Activated CD8-positive, alpha-beta T cell treated with anti-CD3 and anti-CD28 coated beads for 36 hours (primary cell): Measurements from ENCODE around the gene GPR162. TPM values are rescaled to one million over a fixed set of nuclear protein-coding genes. Genes with fewer than 3 reads are reported as not detected.

Source experiments
- ATAC-seq: fragments of 200-7000 bp; cut with Tn5 transposase; one replicate; pipeline ENCODE4 v1.10.0; 2021; ENCODE audit warnings: mild to moderate bottlenecking, moderate library complexity
- CTCF ChIA-PET: fragments of 350-600 bp; sonication (Branson Sonifier 250); formaldehyde crosslinking; loops from one replicate; lab custom pipeline; 2021; ENCODE audit warnings: antibody characterized with exemption; lab: Charles Lee
- POLR2A ChIA-PET: fragments of 350-600 bp; sonication (Branson Sonifier 250); formaldehyde crosslinking; loops from one replicate; lab custom pipeline; 2021; ENCODE audit warnings: antibody characterized with exemption; lab: Charles Lee
- DNase-seq: peaks from one replicate; pipeline ENCODE4 v3.0.0-alpha.2; 2020
- H3K27ac Mint-ChIP-seq: one replicate; pipeline ENCODE4 v1.8.0; 2021; ENCODE audit warnings: mild to moderate bottlenecking, mixed read lengths
- H3K27me3 Mint-ChIP-seq: one replicate; pipeline ENCODE4 v1.8.0; 2021; ENCODE audit warnings: mixed read lengths
- H3K36me3 Mint-ChIP-seq: one replicate; pipeline ENCODE4 v1.8.0; 2021; ENCODE audit warnings: low read depth, mixed read lengths
- H3K4me1 Mint-ChIP-seq: one replicate; pipeline ENCODE4 v1.8.0; 2021; ENCODE audit warnings: low read depth, mixed read lengths
- H3K4me3 Mint-ChIP-seq: one replicate; pipeline ENCODE4 v1.8.0; 2021; ENCODE audit warnings: mild to moderate bottlenecking, moderate library complexity, mixed read lengths
- H3K9me3 Mint-ChIP-seq: one replicate; pipeline ENCODE4 v1.8.0; 2021; ENCODE audit warnings: mixed read lengths
- CTCF ChIP-seq: fragments of 200-600 bp; IDR thresholded peaks from one replicate; pipeline ENCODE4 v1.8.0; 2022; ENCODE audit warnings: antibody characterized with exemption, mild to moderate bottlenecking
- intact Hi-C: fragments of 100-400 bp; cut with micrococcal nuclease; formaldehyde crosslinking; loops from one replicate; pipeline ENCODE4 v1.10.0; 2022
- total RNA-seq, 2 experiments: library from RNA; stranded (reverse); gene quantifications; one replicate each; pipeline ENCODE4 v1.2.3, GENCODE V29; 2021

GPR162 gene
- total RNA-seq, 2 experiments from 2014 or later = 2.0 to 2.1 TPM

GRCh38 chr12:6826125-6826733 is 4.6 kb downstream of the GPR162 start:
- Mint-ChIP-seq H3K9me3 (no peaks in the 10 kb centered on the region), H3K4me1 (peaks cover 25% of the 10 kb centered on the region), H3K27ac (no peak overlapping the region), H3K4me3 (no peak overlapping the region), H3K27me3 (peaks cover 69% of the 10 kb centered on the region), H3K36me3 (no peaks in the 10 kb centered on the region)
- ChIA-PET CTCF (interaction anchor here (0.8 to 17.9 kb wide), 24 partner anchors 8 to 231 kb away, joined by 3 to 341 read pairs (median 5); partner anchors contain the start of genes LAG3, MLF2, PTMS and TPI1), POLR2A (interaction anchor here (0.6 to 1.3 kb wide), 3 partner anchors 34 to 96 kb away, joined by 3 to 4 read pairs (median 3); partner anchors contain the start of gene TPI1)
- intact Hi-C loops = loop anchor here (5.0 kb wide), 2 partner anchors 44 to 74 kb away; partner anchors contain the start of gene MLF2
- DNase-seq = no peak
- no peak for TF ChIP-seq CTCF
- no peak for ATAC-seq

- DNase-seq (no peak), ATAC-seq (no peak)
- Mint-ChIP-seq H3K36me3 (no peaks in the 10 kb centered on the region), H3K4me1 (peaks cover 22% of the 10 kb centered on the region), H3K27ac (no peak overlapping the region), H3K4me3 (no peak overlapping the region), H3K27me3 (peaks cover 67% of the 10 kb centered on the region), H3K9me3 (no peaks in the 10 kb centered on the region)
- intact Hi-C loops = loop anchor here (5.0 kb wide), 2 partner anchors 45 to 75 kb away; partner anchors contain the start of gene MLF2
- no peak for TF ChIP-seq CTCF
- POLR2A ChIA-PET = interaction anchor here (0.8 to 2.6 kb wide), 4 partner anchors 40 to 97 kb away, joined by 3 to 16 read pairs (median 3); partner anchors contain the start of genes LAG3, MLF2 and TPI1
- CTCF ChIA-PET = interaction anchor here (0.8 to 17.9 kb wide), 17 partner anchors 8 to 92 kb away, joined by 3 to 341 read pairs (median 8); partner anchors contain the start of genes CDCA3, MLF2, PTMS and TPI1
Observed at GRCh38 chr12:6826734-6827436, 5.3 kb downstream of the GPR162 start.

GRCh38 chr12:6827437-6827911 is 5.9 kb downstream of the GPR162 start:
- ChIA-PET POLR2A (interaction anchor here (0.9 to 2.6 kb wide), 4 partner anchors 26 to 74 kb away, joined by 3 to 16 read pairs (median 5); partner anchors contain the start of genes LAG3, MLF2 and TPI1), CTCF (interaction anchor here (0.6 to 17.9 kb wide), 7 partner anchors 9 to 209 kb away, joined by 3 to 341 read pairs (median 10); partner anchors contain the start of genes CDCA3, MLF2 and USP5)
- intact Hi-C loops = loop anchor here (5.0 kb wide), 2 partner anchors 45 to 75 kb away; partner anchors contain the start of gene MLF2
- Mint-ChIP-seq H3K4me1 (peaks cover 20% of the 10 kb centered on the region), H3K27ac (no peak overlapping the region), H3K27me3 (peaks cover 61% of the 10 kb centered on the region), H3K4me3 (peak overlapping the region; percentile 34), H3K36me3 (no peaks in the 10 kb centered on the region), H3K9me3 (no peaks in the 10 kb centered on the region)
- ATAC-seq (peak; percentile 43), DNase-seq (peak; percentile 75)
- no peak for TF ChIP-seq CTCF

- Mint-ChIP-seq H3K36me3 (no peaks in the 10 kb centered on the region), H3K4me3 (peak within 1 kb of the TSS; percentile 79), H3K9me3 (no peaks in the 10 kb centered on the region), H3K27me3 (peaks cover 55% of the 10 kb centered on the region), H3K4me1 (peaks cover 20% of the 10 kb centered on the region), H3K27ac (peak within 1 kb of the TSS; percentile 77)
- DNase-seq (peak; percentile 28), ATAC-seq (peak; percentile 24)
- peak; percentile 7 for TF ChIP-seq CTCF
- intact Hi-C loops = loop anchor here (5.0 kb wide), 2 partner anchors 46 to 76 kb away; partner anchors contain the start of gene MLF2
- CTCF ChIA-PET = interaction anchor here (0.6 to 17.9 kb wide), 9 partner anchors 8 to 210 kb away, joined by 3 to 341 read pairs (median 6); partner anchors contain the start of genes CDCA3, COPS7A, MLF2 and PTMS
- POLR2A ChIA-PET = interaction anchor here (1.0 to 2.6 kb wide), 6 partner anchors 23 to 104 kb away, joined by 4 to 16 read pairs (median 6); partner anchors contain the start of genes CDCA3, COPS7A, MLF2 and TPI1
Observed at GRCh38 chr12:6827982-6828780, 6.6 kb downstream of the GPR162 start, which contains the start of gene P3H3. P3H3 (plus strand) TSS chr12:6828407; CDS start chr12:6828441, 34 bp downstream.
